ENCODE measurements around the gene TBX15.

The TBX15 gene

DNA sequence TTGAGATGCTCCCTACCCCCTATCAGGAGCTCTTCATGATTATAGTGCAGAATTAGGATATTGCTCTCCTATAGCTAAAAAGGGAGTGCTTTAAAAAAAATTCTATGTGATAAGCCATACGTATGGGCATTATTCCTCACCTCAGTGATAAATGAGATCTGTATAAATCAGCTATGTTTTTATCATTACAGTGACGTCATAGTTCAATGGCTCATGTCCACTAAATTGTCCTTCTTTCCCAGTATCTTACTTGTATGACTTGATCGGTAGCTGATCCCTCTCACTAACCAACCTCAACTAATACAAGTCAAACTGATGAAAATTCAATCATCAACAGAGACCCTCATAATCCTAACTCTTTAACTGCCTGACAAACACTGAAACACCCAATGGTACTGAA is 93.3 kb downstream of the TBX15 start:
- Histone ChIP-seq H2BK12ac (ENCODE audit: low read length in 2 of 2) (no peak overlapping the region), H3K79me1 (replicated peaks; ENCODE audit: low read length, poor library complexity, severe bottlenecking) (peaks cover 9% of the 10 kb centered on the region), H3K23ac (ENCODE audit: low read length in 2 of 2) (no peak overlapping the region), H2AK5ac (ENCODE audit: low read length, severe bottlenecking) (no peak overlapping the region), H3K36me3 (ENCODE audit: control insufficient read depth in 1 of 2, insufficient read depth in 2 of 2, low read depth in 1 of 2, low read length in 2 of 2) (peaks cover 11 to 56% of the 10 kb centered on the region in 2 experiments), H3K27me3 (ENCODE audit: control insufficient read depth in 1 of 2, insufficient read depth in 1 of 2, low read length in 2 of 2) (no peaks in the 10 kb centered on the region), H2BK15ac (ENCODE audit: low read depth, poor library complexity, severe bottlenecking) (no peak overlapping the region), H3K4me3 (ENCODE audit: insufficient read depth in 1 of 2, low read depth in 1 of 2, low read length in 2 of 2) (no peak overlapping the region), H3K4me2 (ENCODE audit: low read length, poor library complexity, severe bottlenecking) (no peak overlapping the region), H3K18ac (ENCODE audit: low read depth in 1 of 2, low read length in 2 of 2) (no peak overlapping the region), H3K4ac (ENCODE audit: low read depth in 1 of 2, low read length in 2 of 2) (no peak overlapping the region), H3K14ac (ENCODE audit: low read length in 2 of 2) (no peak overlapping the region), H4K8ac (ENCODE audit: low read length) (no peak overlapping the region), H3K27ac (ENCODE audit: low read length, poor library complexity, severe bottlenecking) (no peak overlapping the region), H2AFZ (ENCODE audit: low read depth, low read length) (no peak overlapping the region), H2BK120ac (ENCODE audit: low read depth, low read length) (no peak overlapping the region), H4K91ac (ENCODE audit: low read length) (no peak overlapping the region), H3K9me3 (ENCODE audit: control insufficient read depth, low read length) (no peaks in the 10 kb centered on the region), H2BK5ac (ENCODE audit: low read depth, low read length, poor library complexity, severe bottlenecking) (no peak overlapping the region), H3K4me1 (ENCODE audit: control insufficient read depth, insufficient read depth, low read depth, low read length) (no peaks in the 10 kb centered on the region), H3K9ac (ENCODE audit: low read length) (no peak overlapping the region)
- DNase-seq: no peak
- WGBS: 74% methylated on average over 2 of the region's 3 CpGs

DNA sequence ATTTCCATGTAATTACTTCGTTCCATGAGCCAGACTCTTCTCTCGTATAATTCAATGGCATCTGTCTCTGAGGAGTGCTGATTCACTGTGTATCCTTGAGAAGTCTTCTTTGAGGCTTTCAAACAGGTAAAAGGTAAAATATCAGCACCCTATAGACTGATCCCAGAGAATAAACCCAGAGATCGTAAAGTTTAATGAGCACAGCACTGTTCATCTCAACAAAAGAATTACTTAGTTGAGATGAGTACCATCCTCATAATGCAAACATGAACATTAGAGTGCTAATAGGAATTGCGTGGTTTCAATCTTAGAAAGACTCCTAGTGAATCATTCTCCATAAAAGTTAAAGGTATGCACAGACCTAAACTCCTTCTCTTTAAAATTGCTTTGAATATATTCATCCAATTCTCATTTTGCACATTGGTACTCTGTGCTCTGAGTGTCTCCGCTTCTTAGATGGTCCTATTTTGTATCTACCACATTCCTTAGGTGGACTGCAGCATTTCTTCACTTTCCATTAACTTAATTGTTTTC is 97.2 kb downstream of the TBX15 start:
- Histone ChIP-seq H2BK120ac (ENCODE audit: low read depth, low read length) (no peak overlapping the region), H3K4me2 (ENCODE audit: low read length, poor library complexity, severe bottlenecking) (no peak overlapping the region), H2BK5ac (ENCODE audit: low read depth, low read length, poor library complexity, severe bottlenecking) (no peak overlapping the region), H3K14ac (ENCODE audit: low read length in 2 of 2) (no peak overlapping the region), H3K27me3 (ENCODE audit: control insufficient read depth in 1 of 2, insufficient read depth in 1 of 2, low read length in 2 of 2) (no peaks in the 10 kb centered on the region), H4K91ac (ENCODE audit: low read length) (no peak overlapping the region), H3K23ac (ENCODE audit: low read length in 2 of 2) (no peak overlapping the region), H3K4ac (ENCODE audit: low read depth in 1 of 2, low read length in 2 of 2) (no peak overlapping the region), H3K36me3 (ENCODE audit: control insufficient read depth in 1 of 2, insufficient read depth in 2 of 2, low read depth in 1 of 2, low read length in 2 of 2) (peaks cover 11 to 30% of the 10 kb centered on the region in 2 experiments), H2BK12ac (ENCODE audit: low read length in 2 of 2) (no peak overlapping the region), H2AFZ (ENCODE audit: low read depth, low read length) (no peak overlapping the region), H3K9me3 (ENCODE audit: control insufficient read depth, low read length) (no peaks in the 10 kb centered on the region), H3K4me1 (ENCODE audit: control insufficient read depth, insufficient read depth, low read depth, low read length) (no peaks in the 10 kb centered on the region), H3K18ac (ENCODE audit: low read depth in 1 of 2, low read length in 2 of 2) (no peak overlapping the region), H3K4me3 (ENCODE audit: insufficient read depth in 1 of 2, low read depth in 1 of 2, low read length in 2 of 2) (no peak overlapping the region), H2AK5ac (ENCODE audit: low read length, severe bottlenecking) (no peak overlapping the region), H3K27ac (ENCODE audit: low read length, poor library complexity, severe bottlenecking) (no peak overlapping the region), H4K8ac (ENCODE audit: low read length) (no peak overlapping the region), H3K79me1 (replicated peaks; ENCODE audit: low read length, poor library complexity, severe bottlenecking) (peaks cover 11% of the 10 kb centered on the region), H3K9ac (ENCODE audit: low read length) (no peak overlapping the region), H2BK15ac (ENCODE audit: low read depth, poor library complexity, severe bottlenecking) (no peak overlapping the region)
- WGBS: 86% methylated on average over 4 of the region's 5 CpGs
- no peak for DNase-seq

DNA sequence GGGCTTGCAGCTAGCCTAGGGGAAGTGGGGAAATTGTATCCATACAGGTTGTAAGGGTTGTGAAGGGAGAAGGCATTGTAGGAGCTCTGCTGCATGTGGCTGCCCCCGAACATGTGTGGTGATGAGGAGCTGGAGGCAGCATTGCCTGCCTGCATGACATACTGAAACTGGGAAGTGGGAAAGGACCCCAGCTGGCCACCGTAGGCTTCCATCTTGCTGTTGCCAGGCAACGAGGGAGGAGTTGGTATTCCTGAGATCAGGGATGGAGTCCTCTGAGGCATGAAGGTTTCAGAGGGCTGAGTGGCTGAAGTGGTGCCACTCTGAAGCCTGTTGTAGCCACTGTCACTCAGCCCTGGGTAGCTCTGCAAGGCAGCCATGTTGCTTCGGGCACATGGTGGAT is 103.2 kb downstream of the TBX15 start:
- Histone ChIP-seq H3K4ac (ENCODE audit: low read depth in 1 of 2, low read length in 2 of 2) (no peak overlapping the region), H2BK5ac (ENCODE audit: low read depth, low read length, poor library complexity, severe bottlenecking) (no peak overlapping the region), H2AK5ac (ENCODE audit: low read length, severe bottlenecking) (no peak overlapping the region), H4K91ac (ENCODE audit: low read length) (no peak overlapping the region), H3K27me3 (ENCODE audit: control insufficient read depth in 1 of 2, insufficient read depth in 1 of 2, low read length in 2 of 2) (no peaks in the 10 kb centered on the region), H3K9me3 (ENCODE audit: control insufficient read depth, low read length) (no peaks in the 10 kb centered on the region), H3K9ac (ENCODE audit: low read length) (no peak overlapping the region), H2AFZ (ENCODE audit: low read depth, low read length) (no peak overlapping the region), H2BK12ac (ENCODE audit: low read length in 2 of 2) (no peak overlapping the region), H3K4me3 (ENCODE audit: insufficient read depth in 1 of 2, low read depth in 1 of 2, low read length in 2 of 2) (no peak overlapping the region), H3K14ac (ENCODE audit: low read length in 2 of 2) (no peak overlapping the region), H4K8ac (ENCODE audit: low read length) (no peak overlapping the region), H3K4me2 (ENCODE audit: low read length, poor library complexity, severe bottlenecking) (no peak overlapping the region), H3K27ac (ENCODE audit: low read length, poor library complexity, severe bottlenecking) (no peak overlapping the region), H3K79me1 (replicated peaks; ENCODE audit: low read length, poor library complexity, severe bottlenecking) (peaks cover 25% of the 10 kb centered on the region), H3K4me1 (ENCODE audit: control insufficient read depth, insufficient read depth, low read depth, low read length) (no peaks in the 10 kb centered on the region), H3K18ac (ENCODE audit: low read depth in 1 of 2, low read length in 2 of 2) (no peak overlapping the region), H3K23ac (ENCODE audit: low read length in 2 of 2) (no peak overlapping the region), H3K36me3 (ENCODE audit: control insufficient read depth in 1 of 2, insufficient read depth in 2 of 2, low read depth in 1 of 2, low read length in 2 of 2) (peaks cover 26 to 42% of the 10 kb centered on the region in 2 experiments), H2BK120ac (ENCODE audit: low read depth, low read length) (no peak overlapping the region), H2BK15ac (ENCODE audit: low read depth, poor library complexity, severe bottlenecking) (no peak overlapping the region)
- 82% methylated on average over 4 of the region's 4 CpGs for WGBS
- DNase-seq: no peak

DNA sequence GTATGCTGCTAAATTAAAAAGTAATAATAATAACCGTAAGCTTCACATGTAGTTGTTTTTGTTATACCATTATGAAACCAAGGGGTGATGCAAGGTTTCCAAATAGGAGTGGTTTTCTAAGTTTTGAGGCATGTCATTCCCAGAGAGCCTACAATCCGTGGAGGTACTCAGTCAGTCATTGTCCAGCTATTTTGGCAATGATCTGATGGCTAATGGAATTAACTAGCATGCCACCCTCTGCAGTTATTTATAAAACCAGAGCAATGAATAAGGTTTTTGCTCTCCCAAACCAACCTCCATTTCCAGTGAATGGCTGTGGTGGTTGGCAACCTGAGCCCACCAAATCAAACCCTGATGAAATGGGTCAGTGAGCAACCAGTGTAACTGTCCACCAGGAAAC is 106.4 kb downstream of the TBX15 start:
- H2BK5ac ChIP-seq (ENCODE audit: low read depth, low read length, poor library complexity, severe bottlenecking): no peak overlapping the region
- no peak overlapping the region for H3K14ac ChIP-seq (ENCODE audit: low read length in 2 of 2)
- WGBS: 55% methylated on average over 2 of the region's 2 CpGs
- peaks cover 18 to 31% of the 10 kb centered on the region in 2 experiments for H3K36me3 ChIP-seq (ENCODE audit: control insufficient read depth in 1 of 2, insufficient read depth in 2 of 2, low read depth in 1 of 2, low read length in 2 of 2)
- H3K23ac ChIP-seq (ENCODE audit: low read length in 2 of 2): no peak overlapping the region
- H2BK15ac ChIP-seq (ENCODE audit: low read depth, poor library complexity, severe bottlenecking): no peak overlapping the region
- no peak overlapping the region for H3K4me2 ChIP-seq (ENCODE audit: low read length, poor library complexity, severe bottlenecking)
- no peak overlapping the region for H3K18ac ChIP-seq (ENCODE audit: low read depth in 1 of 2, low read length in 2 of 2)
- DNase-seq: no peak
- H2AFZ ChIP-seq (ENCODE audit: low read depth, low read length): no peak overlapping the region
- H2BK12ac ChIP-seq (ENCODE audit: low read length in 2 of 2): no peak overlapping the region
- no peaks in the 10 kb centered on the region for H3K9me3 ChIP-seq (ENCODE audit: control insufficient read depth, low read length)
- H2BK120ac ChIP-seq (ENCODE audit: low read depth, low read length): no peak overlapping the region
- H3K27ac ChIP-seq (ENCODE audit: low read length, poor library complexity, severe bottlenecking): no peak overlapping the region
- peaks cover 1% of the 10 kb centered on the region for H3K4me1 ChIP-seq (ENCODE audit: control insufficient read depth, insufficient read depth, low read depth, low read length)
- no peak overlapping the region for H3K4ac ChIP-seq (ENCODE audit: low read depth in 1 of 2, low read length in 2 of 2)
- no peak overlapping the region for H4K8ac ChIP-seq (ENCODE audit: low read length)
- no peak overlapping the region for H4K91ac ChIP-seq (ENCODE audit: low read length)
- no peaks in the 10 kb centered on the region for H3K27me3 ChIP-seq (ENCODE audit: control insufficient read depth in 1 of 2, insufficient read depth in 1 of 2, low read length in 2 of 2)
- H3K4me3 ChIP-seq (ENCODE audit: insufficient read depth in 1 of 2, low read depth in 1 of 2, low read length in 2 of 2): no peak overlapping the region
- peaks cover 21% of the 10 kb centered on the region for H3K79me1 ChIP-seq (replicated peaks; ENCODE audit: low read length, poor library complexity, severe bottlenecking)
- no peak overlapping the region for H3K9ac ChIP-seq (ENCODE audit: low read length)
- H2AK5ac ChIP-seq (ENCODE audit: low read length, severe bottlenecking): no peak overlapping the region
